ENCODE measurements around the gene ALMS1.

DNA sequence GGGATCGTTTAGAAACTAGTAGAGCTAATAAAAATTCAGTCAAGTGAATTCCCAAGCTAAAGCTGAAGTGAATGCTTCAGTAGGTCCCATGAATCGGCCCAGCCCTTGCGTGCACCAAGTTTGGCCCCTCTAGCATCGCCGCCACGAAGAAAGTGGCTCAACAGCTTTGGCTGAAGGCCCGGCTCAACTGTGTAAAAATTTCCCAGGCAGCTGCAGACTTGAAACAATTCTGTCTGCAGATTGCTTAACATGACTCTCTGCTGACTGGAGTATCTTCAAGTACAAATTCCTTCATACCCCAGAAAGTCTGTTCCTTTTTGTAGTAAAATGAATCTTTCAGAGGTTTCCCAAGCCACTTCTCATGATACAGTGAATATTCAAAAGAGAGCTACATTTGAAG lies 32.7 kb downstream of the ALMS1 start:
- TF ChIP-seq, protein P1, sequence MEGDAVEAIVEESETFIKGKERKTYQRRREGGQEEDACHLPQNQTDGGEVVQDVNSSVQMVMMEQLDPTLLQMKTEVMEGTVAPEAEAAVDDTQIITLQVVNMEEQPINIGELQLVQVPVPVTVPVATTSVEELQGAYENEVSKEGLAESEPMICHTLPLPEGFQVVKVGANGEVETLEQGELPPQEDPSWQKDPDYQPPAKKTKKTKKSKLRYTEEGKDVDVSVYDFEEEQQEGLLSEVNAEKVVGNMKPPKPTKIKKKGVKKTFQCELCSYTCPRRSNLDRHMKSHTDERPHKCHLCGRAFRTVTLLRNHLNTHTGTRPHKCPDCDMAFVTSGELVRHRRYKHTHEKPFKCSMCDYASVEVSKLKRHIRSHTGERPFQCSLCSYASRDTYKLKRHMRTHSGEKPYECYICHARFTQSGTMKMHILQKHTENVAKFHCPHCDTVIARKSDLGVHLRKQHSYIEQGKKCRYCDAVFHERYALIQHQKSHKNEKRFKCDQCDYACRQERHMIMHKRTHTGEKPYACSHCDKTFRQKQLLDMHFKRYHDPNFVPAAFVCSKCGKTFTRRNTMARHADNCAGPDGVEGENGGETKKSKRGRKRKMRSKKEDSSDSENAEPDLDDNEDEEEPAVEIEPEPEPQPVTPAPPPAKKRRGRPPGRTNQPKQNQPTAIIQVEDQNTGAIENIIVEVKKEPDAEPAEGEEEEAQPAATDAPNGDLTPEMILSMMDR (IDR thresholded peaks at IDR 0.05): no peak
- TF ChIP-seq POLR2A (IDR thresholded peaks at IDR 0.05): no peak
